ENCODE results near the gene ATCAY.

Gene ATCAY

DNA sequence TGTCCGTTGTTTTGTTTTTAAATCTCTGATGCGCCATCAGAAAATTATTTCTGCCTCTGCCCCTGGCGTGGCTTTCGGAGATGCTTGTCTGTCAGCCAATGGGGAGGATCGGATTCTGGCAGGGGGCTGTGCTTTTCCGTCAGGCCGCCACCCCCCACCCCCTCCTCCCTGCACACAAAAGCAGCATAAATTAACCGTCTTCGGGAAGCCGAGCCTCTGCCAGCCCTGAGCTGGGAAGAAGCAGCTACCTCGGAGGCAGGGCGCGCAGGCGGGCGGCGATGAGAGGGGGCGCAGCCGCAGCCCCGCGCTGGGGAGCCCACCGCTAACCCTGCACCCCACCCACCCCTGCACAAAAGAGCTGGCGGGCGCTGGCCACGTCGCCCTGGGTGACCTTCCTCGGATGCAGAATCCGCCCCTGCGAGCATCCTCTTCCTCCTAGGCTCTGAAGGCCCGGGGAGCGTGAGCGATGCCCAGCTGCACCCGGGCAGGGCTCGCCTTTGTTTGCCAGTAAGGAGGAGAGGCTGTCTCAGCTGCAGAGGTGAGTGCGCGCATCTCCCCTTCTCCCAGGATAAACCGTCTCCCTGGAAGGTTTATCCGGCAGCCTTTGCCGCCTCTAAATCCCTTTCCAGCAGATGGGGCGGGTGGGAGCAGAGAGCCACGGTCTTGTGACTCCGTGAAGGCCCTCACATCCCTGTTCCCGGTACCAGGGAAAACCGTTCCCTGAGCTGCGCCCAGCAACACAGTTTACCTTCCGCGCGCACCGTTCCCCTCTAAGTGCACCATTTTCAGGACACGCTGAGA lies at the start of gene ATCAY:
Gene ATCAY, plus strand, starts transcription at position 215 of the 801 bp plus-strand sequence. CDS start 5,083 bp downstream, outside the sequence.
- DNase-seq (ENCODE audit: low spot score), result no peak

GRCh38 chr19:3831601-3832000 lies 48.9 kb upstream of the ATCAY start:
- no peak for DNase-seq (ENCODE audit: low spot score)

- no peak for DNase-seq (ENCODE audit: low spot score)
Measured at GRCh38 chr19:3832001-3832400, 48.5 kb upstream of the ATCAY start.

DNA sequence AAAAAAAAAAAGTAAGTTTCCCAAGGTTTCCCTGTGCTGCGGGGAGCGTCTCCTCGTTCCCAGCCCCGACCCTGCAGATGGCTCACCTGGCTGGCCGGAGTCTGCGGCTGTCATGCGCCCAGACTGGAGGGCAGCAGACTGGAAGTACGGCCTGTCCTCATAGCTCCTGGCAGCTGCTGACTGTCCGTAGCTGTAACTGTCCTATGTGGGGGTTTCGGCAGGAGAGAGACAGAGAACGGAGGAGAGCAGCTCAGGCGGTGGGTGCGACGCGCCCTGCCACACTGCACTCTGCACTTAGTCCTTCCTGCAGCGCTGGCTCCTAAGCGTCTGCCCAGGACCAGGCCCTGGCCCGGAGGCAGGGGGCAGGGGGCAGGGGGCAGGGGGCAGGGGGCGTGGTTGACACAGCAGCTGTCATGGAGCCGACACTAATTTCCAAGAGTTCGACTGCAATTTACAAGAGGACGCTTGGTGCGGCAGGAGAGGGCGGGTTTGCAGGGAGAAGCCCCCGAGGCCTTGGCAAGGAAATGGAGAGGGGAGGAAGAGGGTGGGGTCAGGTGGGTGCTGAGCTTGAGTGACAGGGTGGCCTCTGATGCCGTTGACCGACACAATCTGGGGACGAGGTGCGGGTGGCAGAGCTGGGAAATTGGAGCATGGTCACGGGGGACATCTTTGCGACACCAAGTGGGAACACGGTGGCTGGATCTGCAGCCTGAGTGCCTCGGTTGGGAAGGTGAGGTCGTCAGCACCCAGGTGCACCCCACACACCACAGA lies 46.7 kb upstream of the ATCAY start:
- DNase-seq (ENCODE audit: low spot score), result no peak

GRCh38 chr19:3834349-3835054 lies 46.0 kb upstream of the ATCAY start:
- DNase-seq (ENCODE audit: low spot score), result no peak

GRCh38 chr19:3835055-3835435 lies 45.4 kb upstream of the ATCAY start:
- DNase-seq (ENCODE audit: low spot score), result no peak

DNA sequence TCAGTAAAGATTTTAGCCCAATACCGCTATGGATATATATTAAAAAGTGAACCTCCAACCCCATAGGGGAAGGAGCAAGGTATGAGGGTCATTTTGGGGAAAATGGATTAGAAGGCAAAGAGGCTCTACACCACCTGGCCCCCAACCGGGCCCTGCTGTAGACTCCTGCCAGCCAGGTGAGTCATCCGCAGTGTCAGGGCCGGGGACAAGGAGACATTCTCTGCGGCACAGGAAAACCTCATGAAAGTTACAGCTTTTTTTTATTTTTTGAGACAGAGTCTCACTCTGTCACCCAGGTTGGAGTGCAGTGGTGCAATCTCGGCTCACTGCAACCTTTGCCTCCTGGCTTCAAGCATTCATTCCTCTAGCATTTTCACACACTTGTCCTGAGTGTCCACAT lies 43.6 kb upstream of the ATCAY start:
- DNase-seq (ENCODE audit: low spot score), result no peak

GRCh38 chr19:3837332-3837731 lies 43.2 kb upstream of the ATCAY start:
- DNase-seq (ENCODE audit: low spot score), result no peak

GRCh38 chr19:3837922-3838321 lies 42.6 kb upstream of the ATCAY start:
- no peak for DNase-seq (ENCODE audit: low spot score)

DNA sequence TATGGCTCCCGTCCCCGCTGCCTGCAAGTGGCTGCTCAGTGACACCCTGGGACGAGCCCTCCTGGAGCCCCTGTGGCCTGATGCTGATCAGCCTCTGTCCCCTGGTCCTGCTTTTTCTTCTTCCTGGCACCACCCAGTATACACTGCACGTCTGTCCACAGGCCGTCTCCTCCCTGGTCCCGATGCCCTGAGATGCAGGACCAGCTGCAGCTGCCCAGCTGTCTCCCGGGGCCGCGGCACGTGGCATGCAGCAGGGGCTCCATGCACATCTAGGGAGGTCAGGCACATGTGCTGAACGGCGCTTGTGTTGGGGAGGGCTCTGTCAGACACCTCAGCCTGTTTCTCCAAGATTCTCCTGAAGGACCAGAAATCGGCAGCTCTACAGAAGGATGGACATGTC lies 41.8 kb upstream of the ATCAY start:
- no peak for DNase-seq (ENCODE audit: low spot score)

DNA sequence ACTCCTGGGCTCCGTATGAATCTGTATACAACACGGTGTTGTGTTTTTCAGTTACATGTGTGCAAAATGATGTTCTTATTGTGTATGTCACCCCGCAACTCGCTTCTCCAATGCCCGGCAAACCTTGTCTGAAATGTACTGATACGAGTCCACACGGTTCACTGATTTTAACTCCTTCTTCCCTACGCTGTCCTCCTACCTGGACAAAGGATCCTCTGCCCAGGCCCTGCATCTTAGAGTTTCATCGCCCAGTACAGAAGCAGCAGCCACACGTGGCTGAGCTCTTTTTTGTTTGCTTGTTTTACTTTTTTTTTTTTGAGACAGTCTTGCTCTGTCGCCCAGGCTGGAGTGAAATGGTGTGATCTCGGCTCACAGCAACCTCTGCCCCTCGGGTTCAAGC lies 40.5 kb upstream of the ATCAY start:
- DNase-seq (ENCODE audit: low spot score), result no peak

DNA sequence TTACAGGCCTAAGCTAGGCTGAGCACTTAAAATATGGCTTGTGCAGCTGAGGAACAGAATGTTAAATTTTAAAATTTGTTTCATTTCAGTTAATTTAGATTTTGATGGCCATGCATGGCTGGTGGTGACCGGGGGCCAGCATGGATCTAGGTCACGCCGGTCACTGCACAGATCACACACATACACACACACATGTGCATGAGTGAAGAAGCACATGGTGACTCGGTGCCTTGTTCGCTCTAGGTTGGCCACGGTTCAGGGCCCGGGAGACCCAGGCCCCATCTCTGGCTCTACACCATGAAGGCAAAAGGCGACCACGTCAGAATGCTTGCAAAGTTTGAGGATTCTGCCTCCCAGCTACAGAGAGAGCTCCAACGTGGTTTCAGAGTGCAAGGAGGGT lies 39.7 kb upstream of the ATCAY start:
- DNase-seq (ENCODE audit: low spot score), result no peak

DNA sequence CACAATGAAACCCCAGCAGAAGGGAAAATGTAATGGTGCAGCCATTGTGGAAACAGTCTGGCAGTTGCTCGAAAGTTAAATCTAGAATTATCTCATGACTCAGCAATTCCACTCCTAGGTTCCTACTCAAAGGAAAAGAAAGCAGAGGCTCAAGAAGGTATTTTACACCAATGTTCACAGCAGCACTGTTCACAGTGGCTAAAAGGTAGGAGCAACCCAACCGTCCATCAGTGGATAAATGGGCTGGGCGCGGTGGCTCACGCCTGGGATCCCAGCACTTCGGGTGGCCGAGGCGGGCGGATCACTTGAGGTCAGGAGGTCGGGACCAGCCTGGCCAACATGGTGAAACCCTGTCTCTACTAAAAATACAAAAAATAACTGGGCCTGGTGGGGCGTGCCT lies 37.5 kb upstream of the ATCAY start:
- DNase-seq (ENCODE audit: low spot score), result no peak

DNA sequence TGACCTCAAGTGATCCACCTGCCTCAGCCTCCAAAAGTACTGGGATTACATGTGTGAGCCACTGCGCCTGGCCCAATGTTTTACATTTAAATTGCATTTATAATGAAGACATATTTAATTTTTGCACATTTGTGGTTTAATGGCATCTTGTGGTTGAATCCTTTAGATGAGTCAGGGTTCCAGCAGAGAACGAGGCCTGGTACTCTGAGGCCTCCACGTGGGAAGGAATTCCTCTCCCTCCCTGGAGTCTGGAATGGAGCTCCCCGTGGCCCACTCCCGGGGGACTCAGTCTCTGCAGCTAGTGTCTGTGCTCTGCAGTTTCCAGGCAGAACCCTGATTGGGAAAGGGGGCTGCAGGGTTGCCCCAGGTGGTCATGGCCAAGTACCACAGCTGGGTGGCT lies 35.9 kb upstream of the ATCAY start:
- DNase-seq (ENCODE audit: low spot score), result no peak

GRCh38 chr19:3849092-3849491 lies 31.4 kb upstream of the ATCAY start:
- peak; percentile 14 for DNase-seq (ENCODE audit: low spot score)

DNA sequence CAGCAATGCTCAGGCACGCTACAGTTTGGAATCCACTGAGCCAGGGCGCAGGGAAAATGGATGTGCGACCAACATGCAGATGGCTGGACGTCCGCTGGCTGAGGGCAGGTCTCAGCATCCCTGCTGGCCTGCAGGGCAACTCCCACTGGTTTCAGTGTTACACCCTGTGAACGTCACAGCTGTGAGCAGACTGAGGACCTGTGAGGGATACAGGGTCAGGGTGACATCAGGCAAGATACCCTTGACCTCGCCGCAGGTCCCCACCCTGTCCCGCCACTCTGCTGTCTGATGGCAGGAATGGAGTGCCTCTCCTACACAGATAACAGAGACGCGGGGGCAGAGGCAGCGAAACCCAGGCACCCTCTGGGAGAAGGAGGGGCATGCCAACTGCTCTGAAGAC lies 30.7 kb upstream of the ATCAY start:
- DNase-seq (ENCODE audit: low spot score), result no peak

DNA sequence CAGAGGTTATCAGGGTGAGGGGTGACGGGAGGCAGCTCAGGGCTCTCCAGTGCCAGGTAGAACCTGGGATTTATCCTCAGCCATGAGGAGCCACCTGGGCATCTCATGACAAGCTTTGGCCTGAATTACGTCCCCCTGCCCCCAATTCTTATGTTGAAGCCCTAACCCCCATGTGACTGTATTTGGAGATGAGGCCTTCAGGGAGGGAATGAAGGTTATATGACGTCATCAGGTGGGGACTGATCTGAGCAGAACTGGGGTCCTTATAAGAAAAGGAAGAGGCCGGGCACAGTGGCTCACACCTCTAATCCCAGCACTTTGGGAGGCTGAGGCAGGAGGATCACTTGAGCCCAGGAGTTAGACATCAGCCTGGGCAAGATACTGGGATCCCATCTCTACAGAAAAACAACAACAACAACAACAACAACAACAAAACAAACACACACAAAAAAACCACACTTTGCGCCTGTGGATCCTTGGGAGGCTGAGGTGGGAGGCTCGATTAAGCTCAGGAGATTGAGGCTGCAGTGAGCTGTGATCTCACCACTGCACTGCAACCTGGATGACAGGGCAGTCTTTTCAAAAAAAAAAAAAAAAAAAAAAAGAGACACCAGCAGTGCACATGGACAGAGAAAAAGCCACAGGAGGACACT lies 30.0 kb upstream of the ATCAY start:
- DNase-seq (ENCODE audit: low spot score), result no peak

DNA sequence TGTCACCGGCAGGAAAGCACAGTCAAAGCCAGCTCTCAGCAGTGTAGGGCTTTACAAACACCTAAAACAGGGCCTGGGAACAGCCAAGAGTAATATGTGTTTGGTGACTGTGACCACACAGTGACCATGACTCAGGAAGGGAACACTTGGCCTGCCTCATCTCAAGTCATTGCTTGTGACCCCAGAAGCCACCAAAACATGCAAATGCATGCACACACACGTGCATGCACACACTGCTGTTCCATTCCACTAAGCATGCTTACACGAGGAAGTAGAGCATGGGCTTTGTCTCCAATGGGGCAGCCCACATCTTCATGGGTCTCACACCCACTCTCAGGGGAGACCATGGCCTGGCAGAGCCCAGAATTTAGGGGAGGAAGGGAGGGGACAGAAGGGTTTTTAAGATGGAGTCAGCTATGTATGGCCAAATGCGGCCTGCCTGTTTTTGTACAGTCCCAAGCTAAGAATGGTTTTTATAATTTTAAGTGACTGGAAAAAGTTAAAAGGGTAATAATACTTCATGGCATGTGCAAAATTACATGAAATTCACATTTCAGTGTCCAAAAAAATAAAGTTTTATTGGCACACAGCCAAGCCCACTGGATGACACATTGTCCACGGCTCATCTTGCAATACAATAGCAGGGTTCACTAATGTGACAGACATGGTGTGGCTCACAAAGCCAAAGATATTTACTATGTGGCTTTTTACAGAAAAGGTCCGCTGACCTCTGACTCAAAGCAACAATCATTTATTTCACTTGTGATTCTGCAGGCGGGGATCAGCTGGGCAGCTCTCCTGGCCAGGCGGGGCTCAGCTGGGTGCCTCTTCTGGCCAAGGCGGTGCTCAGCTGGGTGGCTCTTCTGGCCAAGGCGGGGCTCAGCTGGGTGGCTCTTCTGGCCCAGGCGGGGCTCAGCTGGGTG lies 29.0 kb upstream of the ATCAY start:
- DNase-seq (ENCODE audit: low spot score), result peak; percentile 65

- no peak for DNase-seq (ENCODE audit: low spot score)
Measured at GRCh38 chr19:3852177-3852511, 28.3 kb upstream of the ATCAY start.

GRCh38 chr19:3852614-3853254 lies 27.8 kb upstream of the ATCAY start:
- DNase-seq (ENCODE audit: low spot score), result peak; percentile 70

- peak; percentile 70 for DNase-seq (ENCODE audit: low spot score)
Measured at GRCh38 chr19:3855320-3855719, 25.2 kb upstream of the ATCAY start.

All from LoVo (cell line).